HepG2 (cell line): ENCODE measurements around the gene STK32C.

Experiments
- PAX8 ChIP-seq: sonication (generic); formaldehyde crosslinking; IDR thresholded peaks from 2 replicates; pipeline ENCODE4 v1.8.0; 2022; ENCODE audit warnings: mild to moderate bottlenecking, missing genetic modification reagents, borderline replicate concordance
- TF ChIP-seq, protein P1 (sequence below): sonication (generic); formaldehyde crosslinking; IDR thresholded peaks from 2 replicates; pipeline ENCODE4 v1.5.0; 2020; ENCODE audit warnings: mild to moderate bottlenecking, missing genetic modification reagents, moderate library complexity

DNA sequence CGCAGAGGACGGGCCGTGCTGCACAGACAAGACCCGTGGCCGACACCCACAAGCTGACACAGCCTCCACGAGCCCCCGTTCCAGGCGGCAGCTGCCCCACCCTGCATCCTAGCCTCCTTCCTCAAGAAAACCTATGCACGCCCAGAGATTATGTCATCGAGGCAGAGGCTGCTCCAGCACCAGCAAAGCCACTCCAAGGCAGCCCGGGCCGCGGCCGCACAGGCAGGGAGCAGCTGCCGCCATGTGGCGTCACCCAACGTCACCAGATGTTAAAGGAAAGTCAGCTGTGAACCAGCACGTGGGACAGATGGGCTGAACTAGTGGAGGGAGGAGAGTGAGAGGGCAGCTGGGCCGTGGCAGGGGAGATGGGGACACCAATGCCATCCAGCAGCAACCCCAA is 59.8 kb downstream of the STK32C start:
- TF ChIP-seq, protein P1, sequence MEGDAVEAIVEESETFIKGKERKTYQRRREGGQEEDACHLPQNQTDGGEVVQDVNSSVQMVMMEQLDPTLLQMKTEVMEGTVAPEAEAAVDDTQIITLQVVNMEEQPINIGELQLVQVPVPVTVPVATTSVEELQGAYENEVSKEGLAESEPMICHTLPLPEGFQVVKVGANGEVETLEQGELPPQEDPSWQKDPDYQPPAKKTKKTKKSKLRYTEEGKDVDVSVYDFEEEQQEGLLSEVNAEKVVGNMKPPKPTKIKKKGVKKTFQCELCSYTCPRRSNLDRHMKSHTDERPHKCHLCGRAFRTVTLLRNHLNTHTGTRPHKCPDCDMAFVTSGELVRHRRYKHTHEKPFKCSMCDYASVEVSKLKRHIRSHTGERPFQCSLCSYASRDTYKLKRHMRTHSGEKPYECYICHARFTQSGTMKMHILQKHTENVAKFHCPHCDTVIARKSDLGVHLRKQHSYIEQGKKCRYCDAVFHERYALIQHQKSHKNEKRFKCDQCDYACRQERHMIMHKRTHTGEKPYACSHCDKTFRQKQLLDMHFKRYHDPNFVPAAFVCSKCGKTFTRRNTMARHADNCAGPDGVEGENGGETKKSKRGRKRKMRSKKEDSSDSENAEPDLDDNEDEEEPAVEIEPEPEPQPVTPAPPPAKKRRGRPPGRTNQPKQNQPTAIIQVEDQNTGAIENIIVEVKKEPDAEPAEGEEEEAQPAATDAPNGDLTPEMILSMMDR, result no peak
- TF ChIP-seq PAX8 (CRISPR knock-in tag), result no peak
